ENCODE data around the gene ZNF160. TPM values are rescaled to one million over a fixed set of nuclear protein-coding genes. Genes with fewer than 3 reads are reported as not detected.
A peak's percentile ranks its signal among the peaks of the same experiment; 100 is the strongest.

Gene ZNF160
- total and polyA plus RNA-seq, 2 experiments from 2014 or later: 53.8 to 110 TPM

GRCh38 chr19:53086949-53087348 is 16.3 kb downstream of the ZNF160 start:
- no peak overlapping the region for H3K4me3 ChIP-seq
- H3K36me3 ChIP-seq: peaks cover 36% of the 10 kb centered on the region

GRCh38 chr19:53085496-53085895 is 17.7 kb downstream of the ZNF160 start:
- Histone ChIP-seq H3K27me3 (no peaks in the 10 kb centered on the region), H3K4me3 (no peak overlapping the region), H3K4me1 (ENCODE audit: low read depth) (no peaks in the 10 kb centered on the region), H3K36me3 (peaks cover 33% of the 10 kb centered on the region), H3K27ac (no peak overlapping the region), H3K9me3 (ENCODE audit: low read depth) (no peaks in the 10 kb centered on the region)
- no peak for DNase-seq (ENCODE audit: low read depth in 1 of 2, low spot score in 1 of 2)
- no peak for TF ChIP-seq CTCF (IDR thresholded peaks at IDR 0.05; ENCODE audit: low read depth, low read length)

More at GRCh38 chr19:53086949-53087348, 16.3 kb downstream of the ZNF160 start:
- Histone ChIP-seq H3K27me3 (no peaks in the 10 kb centered on the region), H3K9me3 (ENCODE audit: low read depth) (no peaks in the 10 kb centered on the region), H3K27ac (no peak overlapping the region), H3K4me1 (ENCODE audit: low read depth) (no peaks in the 10 kb centered on the region)
- TF ChIP-seq CTCF (IDR thresholded peaks at IDR 0.05; ENCODE audit: low read depth, low read length): no peak
- peak in 1 of 2 donors; percentile 96 for DNase-seq (ENCODE audit: low read depth in 1 of 2, low spot score in 1 of 2)

- no peak for DNase-seq (ENCODE audit: low read depth in 1 of 2, low spot score in 1 of 2)
- peaks cover 21% of the 10 kb centered on the region for H3K36me3 ChIP-seq
- no peaks in the 10 kb centered on the region for H3K27me3 ChIP-seq
- H3K9me3 ChIP-seq (ENCODE audit: low read depth): no peaks in the 10 kb centered on the region
- no peak for TF ChIP-seq CTCF (IDR thresholded peaks at IDR 0.05; ENCODE audit: low read depth, low read length)
- H3K4me1 ChIP-seq (ENCODE audit: low read depth): no peaks in the 10 kb centered on the region
- no peak overlapping the region for H3K4me3 ChIP-seq
- no peak overlapping the region for H3K27ac ChIP-seq
Measured at GRCh38 chr19:53082929-53083328, 20.3 kb downstream of the ZNF160 start.

- H3K36me3 ChIP-seq: peaks cover 18% of the 10 kb centered on the region
Measured at GRCh38 chr19:53079313-53079924, 23.8 kb downstream of the ZNF160 start.

GRCh38 chr19:53078668-53079067 is 24.6 kb downstream of the ZNF160 start:
- Histone ChIP-seq H3K4me3 (no peak overlapping the region), H3K4me1 (ENCODE audit: low read depth) (no peaks in the 10 kb centered on the region), H3K27ac (no peak overlapping the region), H3K9me3 (ENCODE audit: low read depth) (no peaks in the 10 kb centered on the region), H3K36me3 (peaks cover 19% of the 10 kb centered on the region), H3K27me3 (no peaks in the 10 kb centered on the region)
- no peak for DNase-seq (ENCODE audit: low read depth in 1 of 2, low spot score in 1 of 2)
- no peak for TF ChIP-seq CTCF (IDR thresholded peaks at IDR 0.05; ENCODE audit: low read depth, low read length)

More at GRCh38 chr19:53079313-53079924, 23.8 kb downstream of the ZNF160 start:
- no peaks in the 10 kb centered on the region for H3K9me3 ChIP-seq (ENCODE audit: low read depth)
- H3K27ac ChIP-seq: no peak overlapping the region
- H3K4me1 ChIP-seq (ENCODE audit: low read depth): no peaks in the 10 kb centered on the region
- no peaks in the 10 kb centered on the region for H3K27me3 ChIP-seq
- no peak for DNase-seq (ENCODE audit: low read depth in 1 of 2, low spot score in 1 of 2)
- TF ChIP-seq CTCF (IDR thresholded peaks at IDR 0.05; ENCODE audit: low read depth, low read length): no peak
- no peak overlapping the region for H3K4me3 ChIP-seq

Data from cardiac muscle cell (in vitro differentiated cells and primary cell).